K562 (cell line): ENCODE measurements around the gene SERPINE1. TPM values are rescaled to one million over a fixed set of nuclear protein-coding genes. Genes with fewer than 3 reads are reported as not detected.

Experiments
- CAMTA2 ChIP-seq: fragments of 250-450 bp; sonication (Bioruptor Pico); conservative IDR thresholded peaks from 2 replicates; pipeline ENCODE4 v1.5.1; 2022
- CHCHD3 ChIP-seq: fragments of 250-450 bp; sonication (Bioruptor Pico); IDR thresholded peaks from 2 replicates; pipeline ENCODE4 v2.1.2; 2022; ENCODE audit warnings: mild to moderate bottlenecking
- E2F4 ChIP-seq: sonication (generic); formaldehyde crosslinking; IDR thresholded peaks from 2 replicates; pipeline ENCODE4 v1.8.0; 2022; ENCODE audit warnings: mild to moderate bottlenecking, low read depth, missing genetic modification reagents
- EP400 ChIP-seq: fragments of 450-650 bp; IDR thresholded peaks from 2 replicates; pipeline ENCODE4 v1.6.1; 2017; ENCODE audit warnings: antibody characterized with exemption, mild to moderate bottlenecking, moderate library complexity
- GTF3C2 ChIP-seq: IDR thresholded peaks from 3 replicates; pipeline ENCODE4 v1.6.1; 2011; ENCODE audit warnings: borderline replicate concordance, mild to moderate bottlenecking, moderate library complexity; ENCODE audit not compliant: insufficient read length; ENCODE audit errors: extremely low read depth
- HBP1 ChIP-seq: fragments of 450-650 bp; formaldehyde crosslinking; IDR thresholded peaks from 2 replicates; pipeline ENCODE4 v1.4.0; 2022; ENCODE audit warnings: missing genetic modification characterization
- HDAC6 ChIP-seq: IDR thresholded peaks from 2 replicates; pipeline ENCODE4 v1.6.1; 2012; ENCODE audit warnings: low read depth, mild to moderate bottlenecking, control low read depth, inconsistent platforms, low read length, moderate library complexity
- HSF4 ChIP-seq: fragments of 250-450 bp; sonication (Bioruptor Pico); IDR thresholded peaks from 2 replicates; pipeline ENCODE4 v2.1.2; 2022; ENCODE audit warnings: mild to moderate bottlenecking, moderate library complexity, borderline replicate concordance
- ID3 ChIP-seq, 2 experiments: fragments of 250-450 bp in 1 of 2; fragments of 450-650 bp in 1 of 2; sonication (Bioruptor Pico) in 1 of 2; IDR thresholded peaks; 2 replicates each; pipeline versions ENCODE4 v1.6.1 to v1.8.0; 2016 to 2021; ENCODE audit warnings: mild to moderate bottlenecking in 2 of 2, moderate library complexity in 2 of 2, missing compliant biosample characterization in 1 of 2, missing genetic modification characterization in 1 of 2
- ILF3 ChIP-seq: fragments of 450-650 bp; IDR thresholded peaks from 2 replicates; pipeline ENCODE4 v1.6.1; 2018; ENCODE audit warnings: antibody characterized with exemption, mild to moderate bottlenecking, moderate library complexity, borderline replicate concordance
- NR2C1 ChIP-seq, 2 experiments: fragments of 450-650 bp; IDR thresholded peaks; 2 replicates each; pipeline ENCODE4 v1.6.1; 2017; ENCODE audit warnings: mild to moderate bottlenecking in 2 of 2, antibody characterized with exemption in 1 of 2, inconsistent platforms in 1 of 2, missing compliant biosample characterization in 1 of 2, missing genetic modification characterization in 1 of 2
- PCBP1 ChIP-seq: fragments of 200-400 bp; formaldehyde crosslinking; IDR thresholded peaks from 2 replicates; pipeline ENCODE4 v1.6.1; 2018; ENCODE audit warnings: mild to moderate bottlenecking, low read depth, low read length; ENCODE audit not compliant: poor library complexity, severe bottlenecking
- PREB ChIP-seq: sonication (generic); formaldehyde crosslinking; IDR thresholded peaks from 2 replicates; pipeline ENCODE4 v1.8.1; 2023; ENCODE audit warnings: mild to moderate bottlenecking, missing genetic modification reagents
- RNF2 ChIP-seq: sonication (generic); IDR thresholded peaks from 2 replicates; pipeline ENCODE4 v1.6.1; 2016
- TBL1XR1 ChIP-seq, 2 experiments: IDR thresholded peaks; 2 replicates each; pipeline ENCODE4 v1.6.1; 2012; ENCODE audit warnings: improper control_type of control experiment in 2 of 2, low read length in 2 of 2, mild to moderate bottlenecking in 1 of 2
- TEAD2 ChIP-seq: fragments of 450-650 bp; IDR thresholded peaks from 2 replicates; pipeline ENCODE4 v1.6.1; 2016; ENCODE audit warnings: missing genetic modification characterization, control low read depth, missing compliant biosample characterization
- ZNF175 ChIP-seq: fragments of 200-800 bp; sonication (Bioruptor generic); IDR thresholded peaks from 2 replicates; pipeline ENCODE4 v1.6.1; 2016; ENCODE audit warnings: low read depth, mild to moderate bottlenecking, missing genetic modification characterization, missing compliant biosample characterization
- ZNF444 ChIP-seq: fragments of 250-450 bp; sonication (Bioruptor Pico); IDR thresholded peaks from 2 replicates; pipeline ENCODE4 v1.4.0; 2020; ENCODE audit warnings: mild to moderate bottlenecking, moderate library complexity
- ZNF644 ChIP-seq: fragments of 200-800 bp; sonication (Bioruptor generic); IDR thresholded peaks from 2 replicates; pipeline ENCODE4 v1.6.1; 2016; ENCODE audit warnings: low read depth, missing genetic modification characterization, missing compliant biosample characterization
- ZNF764 ChIP-seq: fragments of 250-450 bp; sonication (Bioruptor Pico); IDR thresholded peaks from 2 replicates; pipeline ENCODE4 v1.4.0; 2020; ENCODE audit warnings: low read depth, mild to moderate bottlenecking, moderate library complexity
- polyA plus RNA-seq, 8 experiments: library from polyadenylated mRNA; depleted of rRNA in 4 of 8; stranded (reverse) in 5 of 8; unstranded in 3 of 8; fragments of >200 nt; fragmentation: Nextera tagmentation in 2 of 8; fragmentation: Illumina TruSeq in 1 of 8; extraction: Ambion mirVana in 2 of 8; extraction: Trizol in 1 of 8; gene quantifications; 2 replicates each; pipeline versions ENCODE4 v1.2.1 to v1.2.3, GENCODE V29; 2011 to 2014; ENCODE audit warnings: inconsistent platforms in 1 of 8, missing spikeins in 1 of 8
- total RNA-seq, 7 experiments: library from RNA; depleted of rRNA in 6 of 7; stranded (reverse); fragments of >200 nt in 6 of 7; fragmentation: Illumina TruSeq in 2 of 7; extraction: Trizol in 2 of 7; gene quantifications; 2 replicates each; pipeline versions ENCODE4 v1.2.1 to v1.2.3, GENCODE V29; 2011 to 2021; ENCODE audit warnings: low replicate concordance in 1 of 7

Gene SERPINE1
- total and polyA plus RNA-seq, 9 of the 15 experiments (the other 6 are each of a cell fraction or from before 2014, with no cell fraction given), result 0.22 to 4.8 (median 0.91) TPM

GRCh38 chr7:101124376-101125056, 2.4 kb upstream of the SERPINE1 start (continued):
- TF ChIP-seq TEAD2 (tag) (no peak), ZNF644 (tag) (peak; percentile 55; the same call in 1 of the 2 replicates), ILF3 (no peak), TBL1XR1 (IDR thresholded peaks at IDR 0.05; ENCODE audit: low read length in 2 of 2) (no peak), NR2C1 (IDR thresholded peaks at IDR 0.05) (no peak), NR2C1 (tag; IDR thresholded peaks at IDR 0.05) (no peak), ZNF175 (peak; percentile 68; the same call in 1 of the 2 replicates), RNF2 (no peak), HDAC6 (no peak), ID3 (CRISPR knock-in tag; IDR thresholded peaks at IDR 0.05) (no peak), ID3 (tag; IDR thresholded peaks at IDR 0.05) (no peak), CHCHD3 (CRISPR knock-in tag) (no peak), HSF4 (no peak), GTF3C2 (no peak), PCBP1 (no peak), PREB (CRISPR knock-in tag) (no peak), ZNF444 (CRISPR knock-in tag) (no peak), ZNF764 (no peak), CAMTA2 (CRISPR knock-in tag) (no peak), HBP1 (CRISPR knock-in tag) (no peak), E2F4 (CRISPR knock-in tag) (no peak), EP400 (no peak)
